Suprapubic skin (tissue), 4 donors: ENCODE results near the gene ARSG. TPM values are rescaled to one million over a fixed set of nuclear protein-coding genes. Genes with fewer than 3 reads are reported as not detected.

Experiments
- DNase-seq, 2 donors: peaks; one replicate each; pipeline ENCODE4 v3.0.0-alpha.2; 2019; ENCODE audit warnings: low spot score in 2 of 2
- H3K27ac ChIP-seq: fragments of 200-600 bp; sonication (generic); one replicate; pipeline ENCODE4 v1.5.1; 2019
- H3K27me3 ChIP-seq: fragments of 200-600 bp; sonication (generic); one replicate; pipeline ENCODE4 v1.5.1; 2019
- H3K36me3 ChIP-seq: fragments of 200-600 bp; sonication (generic); one replicate; pipeline ENCODE4 v1.5.1; 2019
- H3K4me1 ChIP-seq: fragments of 200-600 bp; sonication (generic); one replicate; pipeline ENCODE4 v1.5.1; 2019
- H3K4me3 ChIP-seq: fragments of 200-600 bp; sonication (generic); one replicate; pipeline ENCODE4 v1.5.1; 2019; ENCODE audit warnings: mild to moderate bottlenecking
- H3K9me3 ChIP-seq: fragments of 200-600 bp; sonication (generic); one replicate; pipeline ENCODE4 v1.5.1; 2019
- CTCF ChIP-seq, 2 donors: fragments of 200-600 bp in 1 of 2; fragments of 450-650 bp in 1 of 2; sonication (generic) in 1 of 2; IDR thresholded peaks; one replicate each; pipeline ENCODE4 v1.5.1; 2016 to 2019; ENCODE audit warnings: antibody characterized with exemption in 2 of 2, mild to moderate bottlenecking in 1 of 2, moderate library complexity in 1 of 2
- EP300 ChIP-seq: sonication (generic); formaldehyde crosslinking; IDR thresholded peaks from one replicate; pipeline ENCODE4 v1.6.1; 2017; ENCODE audit warnings: antibody characterized with exemption
- POLR2A ChIP-seq, 2 donors: fragments of 450-650 bp; IDR thresholded peaks; one replicate each; pipeline ENCODE4 v1.6.1; 2017; ENCODE audit warnings: antibody characterized with exemption in 2 of 2, mild to moderate bottlenecking in 2 of 2, moderate library complexity in 2 of 2
- POLR2AphosphoS5 ChIP-seq, 3 donors: sonication (generic); formaldehyde crosslinking; IDR thresholded peaks; one replicate each; pipeline ENCODE4 v1.6.1; 2017; ENCODE audit warnings: antibody characterized with exemption in 3 of 3
- WGBS: methylation state at CpG from one replicate; pipeline ENCODE4 v1.1.5; 2018; 5-methylcytosine and 5-hydroxymethylcytosine counted together
- total RNA-seq, 4 donors: library from RNA; depleted of rRNA; stranded (reverse); fragments of >200 nt; gene quantifications; one replicate each; pipeline ENCODE4 v1.1.0, GENCODE V29; 2016

ARSG gene
- 10 to 100 TPM in 3 of 4 donors, 1 to 10 TPM in 1; 7.7 to 12.7 (median 10.7) TPM for total RNA-seq

DNA sequence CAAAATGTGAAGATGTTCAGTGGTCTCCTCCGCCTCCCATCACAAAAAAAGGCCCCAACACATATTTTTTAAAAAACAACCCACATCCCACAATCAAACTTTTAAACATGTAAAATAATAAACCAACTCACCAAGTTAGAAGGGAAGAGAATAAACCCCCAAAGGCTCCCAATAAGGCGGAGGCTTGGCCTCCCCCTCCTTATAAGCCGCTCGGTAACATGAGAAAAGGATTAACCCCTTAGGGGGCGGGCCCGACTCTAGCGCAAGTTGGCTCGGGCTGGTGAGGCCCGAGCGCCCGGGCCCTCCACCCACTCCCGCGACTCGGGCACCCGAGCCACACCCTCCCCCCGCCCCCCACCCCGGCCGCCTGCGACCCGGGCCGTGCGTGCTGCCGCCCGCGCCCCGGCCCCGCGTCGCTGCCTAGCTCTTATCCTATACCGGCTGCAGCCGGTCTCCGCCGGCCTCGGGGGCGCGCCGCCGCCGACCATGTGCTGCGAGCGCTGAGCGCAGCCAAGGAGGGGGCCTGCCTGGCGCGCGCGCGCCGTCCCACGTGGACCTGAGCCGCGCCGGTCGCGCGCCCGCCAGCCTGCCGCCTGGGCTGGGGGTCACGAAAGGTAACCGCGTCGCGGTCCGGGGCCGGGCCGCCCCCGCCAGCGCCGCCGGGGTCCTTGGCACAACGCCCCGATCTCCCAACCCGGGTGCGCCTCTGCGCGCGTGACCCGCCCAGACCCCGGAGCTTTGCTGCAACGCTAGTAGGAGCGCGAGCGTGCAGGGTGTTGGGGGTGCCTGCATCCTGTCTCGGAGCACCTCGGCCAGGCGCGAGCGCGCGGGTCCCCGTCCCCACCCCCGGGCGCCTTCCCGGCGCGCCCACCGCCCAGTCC lies at the start of gene ARSG, which contains the start of gene SLC16A6:
TSS of gene ARSG (plus strand) at position 541 of the 881 bp plus-strand sequence. CDS start 15,999 bp downstream, outside the sequence.
TSS of gene SLC16A6 (minus strand) at position 173 of the 881 bp plus-strand sequence. CDS start 12,807 bp downstream, outside the sequence.
- no peaks in the 10 kb centered on the region for H3K9me3 ChIP-seq
- TF ChIP-seq POLR2A (IDR thresholded peaks at IDR 0.05) (no peak), EP300 (no peak), POLR2AphosphoS5 (IDR thresholded peaks at IDR 0.05) (no peak), CTCF (IDR thresholded peaks at IDR 0.05) (no peak)
- no peaks in the 10 kb centered on the region for H3K36me3 ChIP-seq
- peak within 1 kb of the TSS; percentile 85 for H3K27ac ChIP-seq
- no peaks in the 10 kb centered on the region for H3K27me3 ChIP-seq
- peak within 1 kb of the TSS; percentile 83 for H3K4me3 ChIP-seq
- WGBS: 0% methylated on average over 4 of the region's 96 CpGs
- peaks cover 50% of the 10 kb centered on the region for H3K4me1 ChIP-seq
- no peak for DNase-seq

GRCh38 chr17:68246271-68247028 lies 44.8 kb upstream of the ARSG start:
- peak overlapping the region; percentile 79 for H3K4me3 ChIP-seq
- no peak for DNase-seq
- TF ChIP-seq POLR2AphosphoS5 (IDR thresholded peaks at IDR 0.05): no peak
- TF ChIP-seq CTCF (IDR thresholded peaks at IDR 0.05): no peak
- no peak for TF ChIP-seq EP300
- TF ChIP-seq POLR2A (IDR thresholded peaks at IDR 0.05): no peak

GRCh38 chr17:68247445-68248198 lies 43.7 kb upstream of the ARSG start, which contains the start of gene AMZ2:
AMZ2 (plus strand) TSS chr17:68248043; CDS start chr17:68250188, 2,145 bp downstream.
- TF ChIP-seq POLR2A (IDR thresholded peaks at IDR 0.05): peak; percentile 80 to 91
- no peak for TF ChIP-seq CTCF (IDR thresholded peaks at IDR 0.05)
- peak; percentile 11 to 84 (median 78) for TF ChIP-seq POLR2AphosphoS5 (IDR thresholded peaks at IDR 0.05)
- TF ChIP-seq EP300: no peak
- WGBS: under 1% methylated on average over 59 of the region's 97 CpGs

More at GRCh38 chr17:68246271-68247028, 44.8 kb upstream of the ARSG start:
- no peaks in the 10 kb centered on the region for H3K9me3 ChIP-seq
- WGBS: 91% methylated on average over 24 of the region's 24 CpGs
- peaks cover 1% of the 10 kb centered on the region for H3K36me3 ChIP-seq
- H3K4me1 ChIP-seq: peaks cover 29% of the 10 kb centered on the region
- no peak overlapping the region for H3K27ac ChIP-seq
- H3K27me3 ChIP-seq: no peaks in the 10 kb centered on the region

GRCh38 chr17:68248199-68248825 lies 43.0 kb upstream of the ARSG start:
- 4% methylated on average over 6 of the region's 19 CpGs for WGBS
- Histone ChIP-seq H3K27ac (peak overlapping the region; percentile 97), H3K4me1 (peaks cover 29% of the 10 kb centered on the region), H3K36me3 (peaks cover 15% of the 10 kb centered on the region), H3K27me3 (no peaks in the 10 kb centered on the region), H3K4me3 (peak overlapping the region; percentile 79), H3K9me3 (no peaks in the 10 kb centered on the region)
- peak in 1 of 2 donors; percentile 88 for DNase-seq
- TF ChIP-seq CTCF (IDR thresholded peaks at IDR 0.05) (no peak), EP300 (no peak), POLR2AphosphoS5 (IDR thresholded peaks at IDR 0.05) (no peak), POLR2A (IDR thresholded peaks at IDR 0.05) (no peak)

More at GRCh38 chr17:68247445-68248198, 43.7 kb upstream of the ARSG start, which contains the start of gene AMZ2:
- H3K4me3 ChIP-seq: peak within 1 kb of the TSS; percentile 79
- no peaks in the 10 kb centered on the region for H3K9me3 ChIP-seq
- peaks cover 29% of the 10 kb centered on the region for H3K4me1 ChIP-seq
- peak within 1 kb of the TSS; percentile 97 for H3K27ac ChIP-seq
- no peaks in the 10 kb centered on the region for H3K27me3 ChIP-seq
- H3K36me3 ChIP-seq: peaks cover 11% of the 10 kb centered on the region
- peak; percentile 94 to 95 for DNase-seq
